ENCODE results near the gene ZNF423.

GRCh38 chr16:49743658-49744057 lies 112.3 kb downstream of the ZNF423 start:
- TF ChIP-seq GATA2 (IDR thresholded peaks at IDR 0.05; ENCODE audit: low read depth, low read length) (no peak), GATA3 (IDR thresholded peaks at IDR 0.05; ENCODE audit: low read depth, low read length) (no peak)

Measured in SH-SY5Y (cell line).